ENCODE data around the gene TDRD1.

DNA sequence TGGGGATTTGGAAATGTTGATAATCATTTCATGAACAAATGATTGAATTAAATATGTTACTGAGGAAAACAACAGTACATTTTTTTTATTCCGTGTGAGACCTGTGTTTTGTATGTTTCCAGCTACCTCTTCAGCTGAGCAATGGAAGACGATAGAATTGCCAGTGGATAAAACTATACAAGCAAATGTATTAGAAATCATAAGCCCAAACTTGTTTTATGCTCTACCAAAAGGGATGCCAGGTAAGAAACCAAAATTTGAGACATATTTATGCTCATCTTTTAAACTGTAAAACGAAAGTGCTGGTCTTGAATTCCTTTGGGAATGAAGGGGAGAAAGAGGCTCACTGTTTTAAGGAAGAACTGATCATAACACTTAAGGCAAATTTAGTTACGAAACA is 42.1 kb downstream of the TDRD1 start:
- no peak for TF ChIP-seq POLR2AphosphoS5 (IDR thresholded peaks at IDR 0.05)
- TF ChIP-seq, protein P1, sequence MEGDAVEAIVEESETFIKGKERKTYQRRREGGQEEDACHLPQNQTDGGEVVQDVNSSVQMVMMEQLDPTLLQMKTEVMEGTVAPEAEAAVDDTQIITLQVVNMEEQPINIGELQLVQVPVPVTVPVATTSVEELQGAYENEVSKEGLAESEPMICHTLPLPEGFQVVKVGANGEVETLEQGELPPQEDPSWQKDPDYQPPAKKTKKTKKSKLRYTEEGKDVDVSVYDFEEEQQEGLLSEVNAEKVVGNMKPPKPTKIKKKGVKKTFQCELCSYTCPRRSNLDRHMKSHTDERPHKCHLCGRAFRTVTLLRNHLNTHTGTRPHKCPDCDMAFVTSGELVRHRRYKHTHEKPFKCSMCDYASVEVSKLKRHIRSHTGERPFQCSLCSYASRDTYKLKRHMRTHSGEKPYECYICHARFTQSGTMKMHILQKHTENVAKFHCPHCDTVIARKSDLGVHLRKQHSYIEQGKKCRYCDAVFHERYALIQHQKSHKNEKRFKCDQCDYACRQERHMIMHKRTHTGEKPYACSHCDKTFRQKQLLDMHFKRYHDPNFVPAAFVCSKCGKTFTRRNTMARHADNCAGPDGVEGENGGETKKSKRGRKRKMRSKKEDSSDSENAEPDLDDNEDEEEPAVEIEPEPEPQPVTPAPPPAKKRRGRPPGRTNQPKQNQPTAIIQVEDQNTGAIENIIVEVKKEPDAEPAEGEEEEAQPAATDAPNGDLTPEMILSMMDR (IDR thresholded peaks at IDR 0.05): no peak

Measured in sigmoid colon (tissue), 4 donors.